ENCODE results near the gene WDR5.
A peak's percentile ranks its signal among the peaks of the same experiment; 100 is the strongest.

DNA sequence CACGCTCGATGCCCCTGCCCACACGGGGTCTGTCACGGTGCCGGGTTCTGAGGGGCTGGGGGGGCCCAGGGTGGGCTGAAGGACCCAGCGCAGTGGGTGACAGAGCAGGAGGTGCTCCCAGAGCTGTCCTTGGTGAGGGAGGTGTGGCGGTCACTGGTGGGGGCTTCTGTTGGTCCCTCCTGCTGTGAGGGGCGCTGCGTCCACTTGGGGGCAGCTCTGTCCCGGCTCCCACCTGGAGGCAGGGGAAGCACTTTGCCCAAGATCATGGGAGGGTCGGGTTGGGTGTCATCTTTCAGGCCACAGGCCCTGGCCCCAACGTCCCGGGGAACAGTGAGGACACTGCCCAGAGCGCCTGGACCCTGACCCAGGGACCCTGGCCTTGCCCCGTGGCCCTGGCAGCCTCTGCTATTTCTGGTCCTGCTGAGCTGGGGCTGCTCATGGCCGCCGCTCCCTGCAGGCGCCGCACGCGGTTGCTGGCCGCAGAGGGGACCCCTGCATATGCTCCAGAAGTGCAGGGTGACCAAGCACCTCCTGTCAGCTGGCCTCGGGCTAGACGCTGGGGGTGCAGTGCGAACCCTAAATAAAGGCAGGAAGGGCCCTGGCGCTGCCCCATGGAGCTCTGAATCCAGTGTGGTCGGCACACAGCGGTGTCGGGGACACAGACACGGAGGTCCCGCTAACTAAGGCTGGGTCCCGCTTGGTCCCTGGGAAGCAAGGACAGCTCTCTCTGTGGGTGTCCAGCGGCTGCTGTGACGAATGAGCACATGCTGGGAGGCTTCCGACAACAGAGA lies 40.1 kb downstream of the WDR5 start:
- TF ChIP-seq FOSL1 (CRISPR knock-in tag; IDR thresholded peaks at IDR 0.05; ENCODE audit: borderline replicate concordance) (no peak), ZNF331 (CRISPR knock-in tag; IDR thresholded peaks at IDR 0.05) (no peak; the same call in 1 of the 2 replicates), TCF7L2 (IDR thresholded peaks at IDR 0.05; ENCODE audit: low read depth, low read length) (no peak), ZZZ3 (CRISPR knock-in tag; IDR thresholded peaks at IDR 0.05; ENCODE audit: borderline replicate concordance) (no peak), DPF2 (CRISPR knock-in tag; IDR thresholded peaks at IDR 0.05; ENCODE audit: borderline replicate concordance, low read depth) (0 out of 2 replicates have a peak, but pooled peaks have one; percentile 25), CTCF (CRISPR knock-in tag; IDR thresholded peaks at IDR 0.05) (peak; percentile 94), HHEX (CRISPR knock-in tag; IDR thresholded peaks at IDR 0.05) (no peak), POLR2A (IDR thresholded peaks at IDR 0.05; ENCODE audit: insufficient read depth in 1 of 2, low read depth in 2 of 2, low read length in 2 of 2) (no peak), ZNF670 (CRISPR knock-in tag; IDR thresholded peaks at IDR 0.05; ENCODE audit: borderline replicate concordance) (no peak), CBX5 (CRISPR knock-in tag; IDR thresholded peaks at IDR 0.05; ENCODE audit: borderline replicate concordance) (no peak), MAFK (conservative IDR thresholded peaks at IDR 0.05 in 1 of 2, IDR thresholded peaks at IDR 0.05 in 1 of 2; ENCODE audit: low read length in 2 of 2) (no peak), ZNF891 (CRISPR knock-in tag; IDR thresholded peaks at IDR 0.05) (no peak)
- TF ChIP-seq, protein P1, sequence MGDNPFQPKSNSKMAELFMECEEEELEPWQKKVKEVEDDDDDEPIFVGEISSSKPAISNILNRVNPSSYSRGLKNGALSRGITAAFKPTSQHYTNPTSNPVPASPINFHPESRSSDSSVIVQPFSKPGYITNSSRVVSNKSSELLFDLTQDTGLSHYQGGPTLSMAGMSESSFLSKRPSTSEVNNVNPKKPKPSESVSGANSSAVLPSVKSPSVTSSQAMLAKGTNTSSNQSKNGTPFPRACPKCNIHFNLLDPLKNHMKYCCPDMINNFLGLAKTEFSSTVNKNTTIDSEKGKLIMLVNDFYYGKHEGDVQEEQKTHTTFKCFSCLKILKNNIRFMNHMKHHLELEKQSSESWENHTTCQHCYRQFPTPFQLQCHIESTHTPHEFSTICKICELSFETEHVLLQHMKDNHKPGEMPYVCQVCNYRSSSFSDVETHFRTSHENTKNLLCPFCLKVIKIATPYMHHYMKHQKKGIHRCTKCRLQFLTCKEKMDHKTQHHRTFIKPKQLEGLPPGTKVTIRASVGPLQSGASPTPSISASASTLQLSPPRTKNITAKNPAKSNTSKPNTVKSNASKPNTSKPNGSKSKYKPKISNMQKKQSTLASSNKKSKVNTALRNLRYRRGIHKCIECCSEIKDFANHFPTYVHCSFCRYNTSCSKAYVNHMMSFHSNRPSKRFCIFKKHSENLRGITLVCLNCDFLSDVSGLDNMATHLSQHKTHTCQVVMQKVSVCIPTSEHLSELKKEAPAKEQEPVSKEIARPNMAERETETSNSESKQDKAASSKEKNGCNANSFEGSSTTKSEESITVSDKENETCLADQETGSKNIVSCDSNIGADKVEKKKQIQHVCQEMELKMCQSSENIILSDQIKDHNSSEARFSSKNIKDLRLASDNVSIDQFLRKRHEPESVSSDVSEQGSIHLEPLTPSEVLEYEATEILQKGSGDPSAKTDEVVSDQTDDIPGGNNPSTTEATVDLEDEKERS (CRISPR knock-in tag; IDR thresholded peaks at IDR 0.05): peak; percentile 58; the same call in 1 of the 2 replicates
